GM19324 (cell line): ENCODE data around the gene LRMDA.

ENCODE experiments used
- ATAC-seq: cut with Tn5 transposase; IDR thresholded peaks from one replicate; pipeline ENCODE4 v1.9.1; 2021; ENCODE audit warnings: mild to moderate bottlenecking, moderate library complexity; ENCODE audit not compliant: unreplicated experiment, low FRiP score

Gene LRMDA

GRCh38 chr10:76319661-76320060, 888.2 kb downstream of the LRMDA start:
- ATAC-seq: no peak

GRCh38 chr10:76324283-76324682, 892.9 kb downstream of the LRMDA start:
- no peak for ATAC-seq

GRCh38 chr10:76327441-76327840, 896.0 kb downstream of the LRMDA start:
- ATAC-seq: no peak

GRCh38 chr10:76328348-76328747, 896.9 kb downstream of the LRMDA start:
- ATAC-seq: no peak

GRCh38 chr10:76329891-76330575, 898.6 kb downstream of the LRMDA start:
- ATAC-seq: no peak

- no peak for ATAC-seq
Measured at GRCh38 chr10:76331742-76332141, 900.3 kb downstream of the LRMDA start.

GRCh38 chr10:76333326-76333725, 901.9 kb downstream of the LRMDA start:
- ATAC-seq: no peak

- no peak for ATAC-seq
Measured at GRCh38 chr10:76333796-76334195, 902.4 kb downstream of the LRMDA start.

- ATAC-seq: no peak
Measured at GRCh38 chr10:76334255-76334654, 902.8 kb downstream of the LRMDA start.

GRCh38 chr10:76336213-76336963, 905.0 kb downstream of the LRMDA start:
- no peak for ATAC-seq

GRCh38 chr10:76337641-76338040, 906.2 kb downstream of the LRMDA start:
- ATAC-seq: no peak

- no peak for ATAC-seq
Measured at GRCh38 chr10:76338187-76338586, 906.8 kb downstream of the LRMDA start.

- ATAC-seq: no peak
Measured at GRCh38 chr10:76341740-76342139, 910.3 kb downstream of the LRMDA start.

- ATAC-seq: no peak
Measured at GRCh38 chr10:76342996-76343395, 911.6 kb downstream of the LRMDA start.

GRCh38 chr10:76347832-76348231, 916.4 kb downstream of the LRMDA start:
- no peak for ATAC-seq

- no peak for ATAC-seq
Measured at GRCh38 chr10:76350583-76350982, 919.2 kb downstream of the LRMDA start.

GRCh38 chr10:76352300-76352699, 920.9 kb downstream of the LRMDA start:
- no peak for ATAC-seq

- ATAC-seq: no peak
Measured at GRCh38 chr10:76353237-76353851, 921.9 kb downstream of the LRMDA start.

GRCh38 chr10:76354212-76354738, 922.9 kb downstream of the LRMDA start:
- ATAC-seq: no peak

GRCh38 chr10:76354921-76355320, 923.5 kb downstream of the LRMDA start:
- no peak for ATAC-seq

- ATAC-seq: no peak
Measured at GRCh38 chr10:76356557-76356956, 925.1 kb downstream of the LRMDA start.
